PC-3 (cell line): ENCODE measurements around the gene RSRC1. TPM values are rescaled to one million over a fixed set of nuclear protein-coding genes. Genes with fewer than 3 reads are reported as not detected.

ENCODE experiments used
- ATAC-seq: fragments of 200-7000 bp; cut with Tn5 transposase; 2 replicates; pipeline ENCODE4 v1.9.1; 2020; ENCODE audit warnings: mild to moderate bottlenecking, moderate library complexity
- BruUV-seq: library from RNA; stranded (reverse); fragments of 400-500 nt; replicated peaks from 2 replicates; lab custom pipeline; 2021; lab: Mats Ljungman, UMichigan
- CTCF ChIA-PET: fragments of 300-600 bp; sonication (Branson Sonifier 250); formaldehyde crosslinking; loops from one replicate; lab custom pipeline; 2022; ENCODE audit warnings: antibody characterized with exemption; lab: Charles Lee
- POLR2A ChIA-PET: fragments of 300-600 bp; sonication (Branson Sonifier 250); formaldehyde crosslinking; loops from one replicate; lab custom pipeline; 2022; ENCODE audit warnings: antibody characterized with exemption; ENCODE audit not compliant: unreplicated experiment; lab: Charles Lee
- DNase-seq: peaks from one replicate; pipeline ENCODE4 v3.0.0-alpha.2; 2015
- H2AFZ ChIP-seq: fragments of 300-600 bp; sonication (generic); 2 replicates; pipeline ENCODE4 v1.6.0; 2016; ENCODE audit warnings: antibody characterized with exemption, low read length
- H3F3A ChIP-seq: fragments of 300-600 bp; sonication (generic); one replicate; pipeline ENCODE4 v1.6.0; 2017; ENCODE audit warnings: antibody characterized with exemption, low read length, control low read depth, mild to moderate bottlenecking; ENCODE audit not compliant: unreplicated experiment
- H3K27ac ChIP-seq: fragments of 300-600 bp; sonication (generic); 2 replicates; pipeline ENCODE4 v1.5.1; 2016; ENCODE audit warnings: mild to moderate bottlenecking, low read length
- H3K27me3 ChIP-seq: fragments of 300-600 bp; sonication (generic); 2 replicates; pipeline ENCODE4 v1.6.1; 2016; ENCODE audit warnings: low read length, mixed read lengths
- H3K36me3 ChIP-seq: fragments of 300-600 bp; sonication (generic); 2 replicates; pipeline ENCODE4 v1.6.1; 2016; ENCODE audit warnings: low read depth, mixed run types, low read length, mixed read lengths
- H3K4me1 ChIP-seq: fragments of 300-600 bp; sonication (generic); 2 replicates; pipeline ENCODE4 v1.5.1; 2016; ENCODE audit warnings: low read length; ENCODE audit not compliant: insufficient read depth
- H3K4me2 ChIP-seq: fragments of 300-600 bp; sonication (generic); 2 replicates; pipeline ENCODE4 v1.6.0; 2016; ENCODE audit warnings: low read length
- H3K4me3 ChIP-seq: fragments of 300-600 bp; sonication (generic); 2 replicates; pipeline ENCODE4 v1.5.1; 2016; ENCODE audit warnings: mild to moderate bottlenecking, low read length, mixed read lengths
- H3K79me2 ChIP-seq: fragments of 300-600 bp; sonication (generic); 2 replicates; pipeline ENCODE4 v1.6.1; 2017; ENCODE audit warnings: low read length, mixed read lengths
- H3K9ac ChIP-seq: fragments of 300-600 bp; sonication (generic); 2 replicates; pipeline ENCODE4 v1.6.0; 2016; ENCODE audit warnings: mild to moderate bottlenecking, low read length
- H3K9me2 ChIP-seq: fragments of 300-600 bp; sonication (generic); replicated peaks from 2 replicates; pipeline ENCODE4 v1.6.1; 2016; ENCODE audit warnings: mixed run types, low read length, mixed read lengths
- H3K9me3 ChIP-seq: fragments of 300-600 bp; sonication (generic); 2 replicates; pipeline ENCODE4 v1.6.1; 2016; ENCODE audit warnings: low read length, mixed read lengths
- H4K20me1 ChIP-seq: fragments of 300-600 bp; sonication (generic); 2 replicates; pipeline ENCODE4 v1.6.1; 2016; ENCODE audit warnings: low read length, mixed read lengths
- CTCF ChIP-seq: fragments of 300-600 bp; sonication (generic); conservative IDR thresholded peaks from 2 replicates; pipeline ENCODE4 v1.5.1; 2017; ENCODE audit warnings: antibody characterized with exemption, low read depth, mild to moderate bottlenecking, low read length
- EZH2 ChIP-seq: fragments of 300-600 bp; sonication (generic); IDR thresholded peaks from one replicate; pipeline ENCODE4 v1.6.1; 2017; ENCODE audit warnings: antibody characterized with exemption, mild to moderate bottlenecking, low read length; ENCODE audit not compliant: unreplicated experiment
- EZH2phosphoT487 ChIP-seq: fragments of 300-600 bp; sonication (generic); IDR thresholded peaks from 2 replicates; pipeline ENCODE4 v1.6.1; 2018; ENCODE audit warnings: mild to moderate bottlenecking, antibody characterized with exemption, low read length, borderline replicate concordance
- intact Hi-C: fragments of 100-400 bp; cut with micrococcal nuclease; formaldehyde crosslinking; loops from 2 replicates; pipeline ENCODE4 v1.9.0; 2023
- total RNA-seq: library from RNA; depleted of rRNA; stranded (reverse); fragments of >200 nt; gene quantifications from 2 replicates; pipeline ENCODE4 v1.2.3, GENCODE V29; 2014

The RSRC1 gene
- total RNA-seq, 1 experiment from 2014 or later: 39.5 TPM

- ATAC-seq (no peak), DNase-seq (no peak)
- H3K4me1 ChIP-seq: no peaks in the 10 kb centered on the region
- no peaks in the 10 kb centered on the region for H3K79me2 ChIP-seq
- no peaks in the 10 kb centered on the region for H3K27me3 ChIP-seq
- H4K20me1 ChIP-seq: no peaks in the 10 kb centered on the region
- H3K9ac ChIP-seq: no peak overlapping the region
- H3K9me3 ChIP-seq: no peaks in the 10 kb centered on the region
- H3K27ac ChIP-seq: no peak overlapping the region
- no peaks in the 10 kb centered on the region for H3F3A ChIP-seq
- CTCF ChIA-PET: no interaction called here
- no peak overlapping the region for H3K4me2 ChIP-seq
- POLR2A ChIA-PET: no interaction called here
- H3K4me3 ChIP-seq: no peak overlapping the region
- no peaks in the 10 kb centered on the region for H3K9me2 ChIP-seq
- H3K36me3 ChIP-seq: no peaks in the 10 kb centered on the region
- no peak overlapping the region for H2AFZ ChIP-seq
- TF ChIP-seq EZH2 (no peak), CTCF (no peak)
- intact Hi-C loops: no loop called here
- BruUV-seq: no TSS peak
These were observed 188.1 kb downstream of the RSRC1 start for GRCh38 chr3:158297940-158298339.

DNA sequence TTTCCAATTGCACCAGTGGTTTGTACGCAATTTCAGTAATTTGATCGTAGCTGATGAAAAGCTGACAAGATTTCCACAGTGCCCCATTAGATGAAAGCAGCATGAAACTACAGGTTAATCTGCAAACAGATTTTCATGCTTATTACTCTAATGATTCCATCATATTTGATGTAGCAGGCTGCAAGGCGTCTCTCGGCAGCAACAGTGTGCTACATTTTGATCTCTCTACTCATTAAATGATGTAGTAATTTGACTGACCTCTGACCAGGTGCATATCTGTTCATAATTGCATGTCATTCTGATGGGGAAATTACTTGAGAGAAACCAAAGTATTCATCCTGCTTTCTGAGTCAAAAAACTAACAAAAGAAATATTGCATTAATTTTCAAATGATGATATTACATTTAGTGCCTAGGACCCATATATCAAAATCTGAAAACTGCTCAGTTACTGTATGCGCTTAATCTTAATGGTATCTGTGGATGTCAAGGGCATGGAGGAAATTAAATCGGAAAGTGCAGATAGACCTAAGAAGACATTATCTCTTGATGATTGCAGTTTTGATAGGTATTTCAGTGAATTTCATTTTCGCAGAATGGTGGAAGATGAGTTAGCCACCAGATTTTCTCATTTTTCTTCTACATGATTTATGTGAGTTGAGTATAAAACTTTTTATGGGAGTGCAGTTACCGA lies 198.5 kb downstream of the RSRC1 start:
- Histone ChIP-seq H3K79me2 (no peaks in the 10 kb centered on the region), H2AFZ (no peak overlapping the region), H3K9me2 (no peaks in the 10 kb centered on the region), H3K4me1 (no peaks in the 10 kb centered on the region), H3K4me2 (no peak overlapping the region), H3K27me3 (no peaks in the 10 kb centered on the region), H3F3A (no peaks in the 10 kb centered on the region), H3K27ac (no peak overlapping the region), H3K36me3 (no peaks in the 10 kb centered on the region), H3K4me3 (no peak overlapping the region), H3K9me3 (no peaks in the 10 kb centered on the region), H3K9ac (no peak overlapping the region), H4K20me1 (no peaks in the 10 kb centered on the region)
- ChIA-PET POLR2A (no interaction called here), CTCF (no interaction called here)
- intact Hi-C loops: no loop called here
- TF ChIP-seq EZH2: no peak
- TF ChIP-seq EZH2phosphoT487: no peak
- no peak for TF ChIP-seq CTCF
- no TSS peak for BruUV-seq
- ATAC-seq (no peak), DNase-seq (no peak)

GRCh38 chr3:158312560-158313141 lies 202.8 kb downstream of the RSRC1 start:
- Histone ChIP-seq H3K4me2 (no peak overlapping the region), H2AFZ (no peak overlapping the region), H3K4me1 (no peaks in the 10 kb centered on the region), H4K20me1 (no peaks in the 10 kb centered on the region), H3K9ac (no peak overlapping the region), H3K27me3 (no peaks in the 10 kb centered on the region), H3K79me2 (no peaks in the 10 kb centered on the region), H3K4me3 (no peak overlapping the region), H3K36me3 (no peaks in the 10 kb centered on the region), H3K9me3 (no peaks in the 10 kb centered on the region), H3K9me2 (no peaks in the 10 kb centered on the region), H3K27ac (no peak overlapping the region), H3F3A (no peaks in the 10 kb centered on the region)
- ChIA-PET CTCF (no interaction called here), POLR2A (no interaction called here)
- TF ChIP-seq EZH2 (no peak), CTCF (no peak), EZH2phosphoT487 (no peak)
- BruUV-seq: no TSS peak
- DNase-seq (no peak), ATAC-seq (no peak)
- intact Hi-C loops: loop anchor here (2.0 to 5.0 kb wide), 4 partner anchors 120 to 695 kb away; partner anchors contain the start of gene RSRC1
